CD4-positive, alpha-beta T cell (primary cell): ENCODE measurements around the gene PTPRC. TPM values are rescaled to one million over a fixed set of nuclear protein-coding genes. Genes with fewer than 3 reads are reported as not detected.

Experiments used
- ATAC-seq: fragments of 200-7000 bp; cut with Tn5 transposase; one replicate; pipeline ENCODE4 v1.10.0; 2022; ENCODE audit warnings: mild to moderate bottlenecking; ENCODE audit not compliant: poor library complexity
- CTCF ChIA-PET: fragments of 350-600 bp; sonication (Branson Sonifier 250); formaldehyde crosslinking; loops from one replicate; lab custom pipeline; 2021; ENCODE audit warnings: antibody characterized with exemption, inconsistent platforms; lab: Charles Lee
- POLR2A ChIA-PET: fragments of 350-600 bp; sonication (Branson Sonifier 250); formaldehyde crosslinking; loops from one replicate; lab custom pipeline; 2021; ENCODE audit warnings: antibody characterized with exemption, inconsistent platforms; lab: Charles Lee
- DNase-seq, 14 experiments: peaks; one replicate each; pipeline ENCODE4 v3.0.0-alpha.2; 2013 to 2020; ENCODE audit warnings: mixed read lengths in 2 of 14
- H3K27ac ChIP-seq, 2 donors: one replicate each; pipeline versions ENCODE4 v1.5.1 to v1.7.0; 2013; ENCODE audit warnings: low read length in 2 of 2, low read depth in 1 of 2, mild to moderate bottlenecking in 1 of 2
- H3K27me3 ChIP-seq, 2 experiments: 1 replicate in 1 of 2; 2 replicates in 1 of 2; pipeline versions ENCODE4 v1.6.1 to v1.7.0; 2013; ENCODE audit warnings: low read length in 2 of 2, control low read depth in 1 of 2, mild to moderate bottlenecking in 1 of 2, moderate library complexity in 1 of 2; ENCODE audit not compliant: insufficient read depth in 2 of 2, control insufficient read depth in 1 of 2
- H3K36me3 ChIP-seq: one replicate; pipeline ENCODE4 v1.6.1; 2013; ENCODE audit warnings: low read length, control low read depth; ENCODE audit not compliant: insufficient read depth
- H3K4me1 ChIP-seq: one replicate; pipeline ENCODE4 v1.6.1; 2013; ENCODE audit warnings: low read length, control low read depth; ENCODE audit not compliant: insufficient read depth
- H3K4me3 ChIP-seq: one replicate; pipeline ENCODE4 v1.5.1; 2013; ENCODE audit warnings: mild to moderate bottlenecking, low read length, moderate library complexity
- H3K9me3 ChIP-seq, 2 experiments: 1 replicate in 1 of 2; 2 replicates in 1 of 2; pipeline versions ENCODE4 v1.6.1 to v1.7.0; 2013; ENCODE audit warnings: low read length in 2 of 2, mild to moderate bottlenecking in 2 of 2, control low read depth in 1 of 2, moderate library complexity in 1 of 2; ENCODE audit not compliant: control insufficient read depth in 1 of 2, insufficient read depth in 1 of 2
- H3K27ac Mint-ChIP-seq: one replicate; pipeline ENCODE4 v1.8.0; 2020; ENCODE audit warnings: mixed read lengths
- H3K27me3 Mint-ChIP-seq: one replicate; pipeline ENCODE4 v1.8.0; 2021; ENCODE audit warnings: mixed read lengths
- H3K36me3 Mint-ChIP-seq: one replicate; pipeline ENCODE4 v1.8.0; 2021; ENCODE audit warnings: low read depth, mixed read lengths
- H3K4me1 Mint-ChIP-seq: one replicate; pipeline ENCODE4 v1.8.0; 2021; ENCODE audit warnings: low read depth, mixed read lengths
- H3K4me3 Mint-ChIP-seq: one replicate; pipeline ENCODE4 v1.8.0; 2020; ENCODE audit warnings: mild to moderate bottlenecking, mixed read lengths
- H3K9me3 Mint-ChIP-seq: one replicate; pipeline ENCODE4 v1.8.0; 2020; ENCODE audit warnings: mixed read lengths
- CTCF ChIP-seq: fragments of 200-600 bp; IDR thresholded peaks from one replicate; pipeline ENCODE4 v1.8.0; 2022; ENCODE audit warnings: antibody characterized with exemption, mild to moderate bottlenecking
- intact Hi-C, 2 experiments: fragments of 100-400 bp; cut with DNase I in 1 of 2; cut with micrococcal nuclease in 1 of 2; formaldehyde crosslinking; loops; one replicate each; pipeline versions ENCODE4 v1.15.1 to v1.9.0; 2023 to 2025; cut with DNase I, micrococcal nuclease
- total RNA-seq, 174 experiments: library from RNA in 2 of 174; stranded (reverse) in 2 of 174; gene quantifications; one replicate each; pipeline ENCODE4 v1.2.3 and lab custom pipeline; 2021 to 2026

PTPRC gene
- total RNA-seq, 2 experiments from 2014 or later = 661 to 698 TPM

DNA sequence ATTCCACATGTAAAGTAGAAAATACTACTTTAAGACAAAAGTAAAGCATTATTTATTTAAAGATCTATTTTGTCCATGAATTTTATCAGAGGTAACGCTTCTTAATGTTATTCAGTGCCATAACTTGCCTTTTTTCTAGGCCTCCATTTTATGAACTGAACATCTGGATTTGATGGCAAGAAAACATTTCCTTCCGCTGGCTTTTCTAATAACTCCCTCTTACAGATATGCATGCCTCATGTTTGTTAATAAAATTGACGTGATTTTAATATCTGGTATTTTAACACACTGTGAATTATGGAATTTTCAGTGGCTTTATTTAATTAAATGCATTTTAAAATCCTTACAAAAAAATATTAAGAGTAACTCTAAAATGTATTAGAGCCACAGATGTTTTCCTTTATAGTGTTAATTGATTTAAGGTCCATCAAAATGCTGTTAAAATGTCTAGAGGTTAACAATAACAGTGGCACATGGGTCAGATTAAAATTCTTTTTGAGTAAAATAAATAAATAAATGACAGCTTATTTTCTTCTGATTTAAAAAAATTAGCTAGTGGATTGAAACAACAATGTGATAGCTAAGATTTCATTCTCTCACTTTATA is 15.1 kb downstream of the PTPRC start:
- POLR2A ChIA-PET = interaction anchor here (1.4 to 10.3 kb wide), 2 partner anchors 23 to 33 kb away, joined by 6 to 317 read pairs; no protein-coding TSS in a partner anchor
- peaks cover 78% of the 10 kb centered on the region for H3K4me1 Mint-ChIP-seq
- no peaks in the 10 kb centered on the region for H3K9me3 Mint-ChIP-seq
- Histone ChIP-seq H3K4me1 (peaks cover 21% of the 10 kb centered on the region), H3K9me3 (no peaks in the 10 kb centered on the region), H3K27me3 (no peaks in the 10 kb centered on the region), H3K36me3 (peaks cover 30% of the 10 kb centered on the region), H3K4me3 (peak overlapping the region; percentile 1), H3K27ac (peak overlapping the region; percentile 81 to 85)
- intact Hi-C loops = no loop called here
- peak overlapping the region; percentile 90 for H3K27ac Mint-ChIP-seq
- DNase-seq (no peak), ATAC-seq (no peak)
- H3K4me3 Mint-ChIP-seq = peak overlapping the region; percentile 23
- no peaks in the 10 kb centered on the region for H3K27me3 Mint-ChIP-seq
- TF ChIP-seq CTCF = no peak
- CTCF ChIA-PET = no interaction called here
- H3K36me3 Mint-ChIP-seq = peaks cover 63% of the 10 kb centered on the region

DNA sequence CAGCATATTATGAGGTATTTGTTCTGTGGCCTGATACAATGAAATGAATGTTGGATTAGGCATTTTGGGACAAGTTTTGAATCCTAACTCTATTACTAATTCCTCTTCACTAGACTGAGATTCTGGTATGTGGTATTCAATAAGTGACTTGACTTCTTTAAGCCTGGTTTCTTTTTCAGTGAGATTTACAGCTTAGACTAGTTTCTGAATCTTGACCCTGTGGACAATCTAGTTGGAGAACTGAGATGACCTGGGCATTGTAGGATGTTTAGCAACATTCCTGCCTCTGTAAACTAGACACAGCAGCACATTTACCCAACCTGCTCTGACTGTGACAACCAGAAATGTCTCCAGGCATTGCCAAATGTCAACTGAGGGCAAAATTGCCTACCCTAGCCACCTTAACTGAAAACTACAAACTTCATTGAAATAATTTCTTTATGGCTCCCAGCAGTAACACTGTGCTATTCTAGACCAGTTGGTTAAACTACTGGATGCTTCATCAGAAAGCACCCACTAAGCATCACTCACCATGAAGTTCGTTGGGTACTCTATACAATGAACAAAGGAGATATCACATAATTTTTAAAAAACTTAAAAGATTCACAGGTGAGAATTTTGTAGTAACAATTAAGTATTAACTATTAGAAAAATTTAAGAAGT is 16.8 kb downstream of the PTPRC start:
- POLR2A ChIA-PET = interaction anchor here (1.1 to 10.3 kb wide), 14 partner anchors 8 to 499 kb away, joined by 3 to 317 read pairs (median 6); partner anchors contain the start of genes NEK7 and PTPRC
- intact Hi-C loops = loop anchor here (1.0 to 2.0 kb wide), 4 partner anchors 13 to 35 kb away; no protein-coding TSS in a partner anchor
- Mint-ChIP-seq H3K4me3 (peak overlapping the region; percentile 62), H3K36me3 (peaks cover 57% of the 10 kb centered on the region), H3K27ac (peak overlapping the region; percentile 90), H3K9me3 (no peaks in the 10 kb centered on the region), H3K27me3 (no peaks in the 10 kb centered on the region), H3K4me1 (peaks cover 73% of the 10 kb centered on the region)
- Histone ChIP-seq H3K4me3 (peak overlapping the region; percentile 16), H3K36me3 (peaks cover 15% of the 10 kb centered on the region), H3K27me3 (no peaks in the 10 kb centered on the region), H3K4me1 (peaks cover 23% of the 10 kb centered on the region), H3K9me3 (no peaks in the 10 kb centered on the region), H3K27ac (peak overlapping the region; percentile 81 to 85)
- DNase-seq = no peak
- CTCF ChIA-PET = interaction anchor here (1.4 to 2.2 kb wide), 3 partner anchors 16 to 30 kb away, joined by 4 to 8 read pairs (median 4); no protein-coding TSS in a partner anchor
- no peak for TF ChIP-seq CTCF
- no peak for ATAC-seq

GRCh38 chr1:198656500-198656932 is 17.7 kb downstream of the PTPRC start:
- H3K4me1 ChIP-seq = peaks cover 25% of the 10 kb centered on the region
- DNase-seq = peak; percentile 58 to 95 (median 76)
- Mint-ChIP-seq H3K4me1 (peaks cover 69% of the 10 kb centered on the region), H3K36me3 (peaks cover 57% of the 10 kb centered on the region), H3K27ac (peak overlapping the region; percentile 90), H3K4me3 (peak overlapping the region; percentile 70), H3K9me3 (no peaks in the 10 kb centered on the region), H3K27me3 (no peaks in the 10 kb centered on the region)
- TF ChIP-seq CTCF = no peak
- no peaks in the 10 kb centered on the region for H3K9me3 ChIP-seq
- intact Hi-C loops = loop anchor here (1.0 to 2.0 kb wide), 4 partner anchors 14 to 36 kb away; no protein-coding TSS in a partner anchor
- H3K36me3 ChIP-seq = peaks cover 16% of the 10 kb centered on the region
- H3K27ac ChIP-seq = peak overlapping the region; percentile 81 to 85
- CTCF ChIA-PET = interaction anchor here (0.9 to 2.2 kb wide), 4 partner anchors 15 to 469 kb away, joined by 3 to 8 read pairs (median 4); no protein-coding TSS in a partner anchor
- H3K27me3 ChIP-seq = no peaks in the 10 kb centered on the region
- H3K4me3 ChIP-seq = peak overlapping the region; percentile 8
- peak; percentile 79 for ATAC-seq
- POLR2A ChIA-PET = interaction anchor here (0.6 to 10.3 kb wide), 30 partner anchors 9 to 754 kb away, joined by 3 to 317 read pairs (median 4); partner anchors contain the start of genes ATP6V1G3, C1orf53, NEK7 and PTPRC
